GM21447 (cell line): ENCODE measurements around the gene METRN.
"Not testable (repeated sequence)": the region's sequence is repeated elsewhere in the genome, so short reads cannot be mapped to it uniquely, and the experiment has no call there.

Experiments used
- ATAC-seq: cut with Tn5 transposase; IDR thresholded peaks from one replicate; pipeline ENCODE4 v1.9.1; 2021; ENCODE audit not compliant: unreplicated experiment

The METRN gene

GRCh38 chr16:708959-709358, 6.0 kb upstream of the METRN start:
- ATAC-seq: no peak

DNA sequence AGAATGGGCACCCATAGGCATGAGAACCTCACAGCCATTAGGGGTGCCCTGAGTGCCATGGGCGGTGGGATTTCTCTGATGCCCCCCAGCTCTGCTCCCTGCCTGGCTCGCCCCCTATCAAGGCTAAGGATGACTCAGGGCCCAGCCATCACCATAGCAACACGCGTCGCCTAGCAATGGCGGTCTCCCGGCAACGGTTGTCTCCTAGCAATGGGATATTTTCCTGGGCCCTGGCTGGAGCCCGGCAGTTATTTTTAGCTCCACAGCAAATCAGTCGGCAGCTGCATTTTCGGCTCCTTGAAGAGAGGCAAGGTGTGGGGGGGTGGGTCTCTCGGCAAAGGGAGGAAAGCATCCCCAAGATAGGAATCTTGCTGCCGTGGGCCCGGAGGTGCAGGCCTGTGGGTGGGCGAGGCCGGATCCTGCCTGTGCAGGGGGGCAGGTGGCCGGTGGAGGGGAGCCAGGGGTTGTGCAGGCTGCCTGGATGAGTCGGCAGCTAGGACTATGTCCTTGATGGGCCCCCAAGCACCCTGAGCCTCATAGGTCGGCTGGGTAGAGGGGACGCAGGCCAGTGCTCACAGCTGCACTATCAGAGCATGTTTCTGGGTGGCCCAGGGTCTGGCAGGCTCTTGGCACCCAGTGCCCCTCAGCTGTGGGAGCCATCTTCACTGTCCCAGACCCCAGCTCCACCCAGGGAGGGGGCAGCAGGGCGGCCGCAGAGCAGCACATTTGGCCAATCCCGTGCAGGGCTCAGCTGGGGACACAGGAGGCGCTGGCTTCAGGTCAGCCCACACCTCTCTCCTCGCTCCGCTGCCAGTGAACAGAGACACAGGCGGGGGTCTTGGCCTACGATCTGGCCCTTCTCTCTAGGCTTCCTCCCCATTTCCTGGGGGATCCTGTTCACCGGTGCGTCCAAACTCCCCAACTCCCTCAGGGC, 5.1 kb upstream of the METRN start:
- ATAC-seq: no peak

DNA sequence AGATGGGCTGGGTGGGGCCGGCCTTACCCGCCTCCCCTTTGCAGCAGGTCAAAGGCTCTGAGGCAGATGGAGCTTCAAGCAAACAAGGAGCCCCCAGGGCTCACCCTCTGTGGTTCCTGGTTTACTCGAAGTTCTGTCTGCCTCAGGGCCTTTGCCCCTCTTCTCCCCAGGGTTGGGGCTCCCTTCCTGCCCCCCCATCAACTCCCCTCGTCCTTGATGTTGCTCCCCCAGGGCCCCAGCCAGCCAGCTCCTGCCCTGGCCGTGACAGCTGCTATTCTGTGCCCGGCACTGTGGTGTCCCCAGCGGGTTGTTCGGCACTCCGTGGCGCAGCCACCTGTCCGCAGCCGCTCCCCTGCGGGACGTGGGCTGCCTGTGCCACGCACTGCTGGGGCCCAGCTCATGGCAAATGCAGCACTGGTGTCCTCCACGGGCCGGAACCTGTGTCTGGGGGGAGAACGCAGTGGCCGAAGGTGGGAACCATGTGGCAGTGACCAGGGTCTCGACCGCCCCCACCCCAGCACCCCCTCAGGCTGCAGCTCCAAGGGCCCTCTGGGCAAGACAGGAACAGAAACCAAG, 4.3 kb upstream of the METRN start:
- no peak for ATAC-seq

DNA sequence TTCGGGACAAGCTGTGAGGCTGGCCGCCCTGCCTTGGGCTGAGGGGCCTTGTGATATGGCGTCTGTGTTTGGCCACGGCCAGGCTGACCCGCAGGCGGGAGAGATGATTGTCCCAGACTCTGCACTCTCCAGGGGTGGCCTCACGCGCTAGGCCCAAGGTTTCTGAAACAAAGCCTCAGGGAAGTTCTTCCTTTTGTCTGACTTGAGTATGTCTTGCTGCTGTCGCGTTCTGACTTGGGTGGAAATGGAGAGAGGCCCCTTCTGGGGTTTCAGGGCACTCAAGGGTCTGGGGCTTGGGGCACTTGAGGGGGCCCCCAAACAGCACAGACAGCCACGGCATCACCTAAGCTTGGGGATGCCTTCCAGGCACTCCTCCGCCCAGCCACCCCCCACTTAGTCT, 3.8 kb upstream of the METRN start:
- no peak for ATAC-seq

DNA sequence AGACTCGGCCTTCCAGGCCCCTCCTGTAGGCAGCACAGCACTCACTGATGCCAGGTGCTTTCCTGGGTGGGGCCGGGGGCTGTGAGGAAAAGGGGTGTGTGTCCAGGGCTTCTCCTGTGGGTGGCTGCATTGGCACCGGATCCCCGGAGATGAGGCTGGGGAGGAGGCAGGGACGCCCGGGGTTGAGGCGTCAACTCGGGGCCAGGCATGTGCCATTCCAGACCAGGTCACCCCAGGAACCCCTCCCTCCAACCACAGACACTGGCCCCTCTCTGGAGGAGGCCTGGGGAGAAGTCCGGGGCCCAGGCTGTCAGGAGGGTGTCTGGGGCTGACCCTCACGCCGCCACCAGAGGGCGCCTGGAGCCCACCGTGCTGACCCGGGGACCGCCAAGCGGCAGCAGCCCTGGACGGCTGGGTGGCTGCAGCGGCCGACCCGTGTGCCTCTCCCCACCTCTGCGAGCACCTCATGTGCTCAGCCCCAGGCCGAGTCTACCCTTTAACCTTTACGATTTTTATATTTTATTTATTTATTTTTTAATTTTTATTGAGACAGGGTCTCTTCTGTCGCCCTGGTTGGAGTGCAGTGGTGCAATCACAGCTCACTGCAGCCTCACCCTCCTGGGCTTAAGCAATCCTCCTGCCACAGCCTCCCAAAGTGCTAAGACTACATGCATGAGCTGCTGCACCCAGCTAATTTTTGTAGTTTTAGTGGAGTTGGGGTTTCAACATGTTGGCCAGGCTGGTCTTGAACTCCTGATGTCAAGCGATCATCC, 3.2 kb upstream of the METRN start:
- ATAC-seq: no peak

DNA sequence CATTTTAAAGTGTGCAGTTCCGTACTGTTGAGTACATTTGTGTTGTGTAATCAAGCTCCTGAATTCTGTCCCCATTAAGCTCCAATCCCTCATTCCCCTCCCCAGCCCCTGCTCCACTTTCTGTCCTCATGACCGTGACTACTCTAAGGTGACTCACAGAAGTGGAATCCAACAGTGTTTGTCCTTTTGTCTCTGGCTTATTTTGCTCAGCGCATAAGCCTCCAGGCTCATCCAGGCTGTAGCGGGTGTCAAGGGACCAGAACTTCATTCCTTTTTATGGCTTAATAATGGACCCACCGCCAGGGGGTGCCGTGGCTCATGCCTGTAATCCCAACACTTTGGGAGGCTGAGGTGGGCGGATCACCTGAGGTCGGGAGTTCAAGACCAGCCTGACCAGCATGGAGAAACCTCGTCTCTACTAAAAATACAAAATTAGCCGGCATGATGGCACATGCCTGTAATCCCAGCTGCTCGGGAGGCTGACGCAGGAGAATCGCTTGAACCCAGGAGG, 2.1 kb upstream of the METRN start:
- ATAC-seq: not testable (repeated sequence)

GRCh38 chr16:714079-714478, 839 bp upstream of the METRN start:
- no peak for ATAC-seq

GRCh38 chr16:715477-716199, 720 bp downstream of the METRN start:
- no peak for ATAC-seq

DNA sequence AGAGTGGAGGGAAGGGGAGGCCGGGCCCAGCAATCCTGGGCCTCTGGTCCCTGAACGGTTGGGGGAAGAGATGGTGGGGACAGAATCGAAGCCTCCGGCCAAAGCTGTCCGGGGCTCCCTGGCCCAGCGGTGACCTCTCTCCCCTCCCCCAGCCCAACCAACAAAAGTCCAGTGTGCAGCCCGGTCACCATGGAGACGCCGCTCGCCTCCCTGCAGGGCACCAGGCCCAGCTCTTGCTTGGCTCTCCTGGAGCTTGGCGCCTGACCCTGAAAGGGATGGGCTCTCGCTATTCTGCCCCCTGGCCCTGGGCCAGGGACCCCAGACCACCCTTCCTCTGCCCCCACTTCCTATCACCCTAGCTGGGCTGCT, 1.3 kb downstream of the METRN start:
- no peak for ATAC-seq

DNA sequence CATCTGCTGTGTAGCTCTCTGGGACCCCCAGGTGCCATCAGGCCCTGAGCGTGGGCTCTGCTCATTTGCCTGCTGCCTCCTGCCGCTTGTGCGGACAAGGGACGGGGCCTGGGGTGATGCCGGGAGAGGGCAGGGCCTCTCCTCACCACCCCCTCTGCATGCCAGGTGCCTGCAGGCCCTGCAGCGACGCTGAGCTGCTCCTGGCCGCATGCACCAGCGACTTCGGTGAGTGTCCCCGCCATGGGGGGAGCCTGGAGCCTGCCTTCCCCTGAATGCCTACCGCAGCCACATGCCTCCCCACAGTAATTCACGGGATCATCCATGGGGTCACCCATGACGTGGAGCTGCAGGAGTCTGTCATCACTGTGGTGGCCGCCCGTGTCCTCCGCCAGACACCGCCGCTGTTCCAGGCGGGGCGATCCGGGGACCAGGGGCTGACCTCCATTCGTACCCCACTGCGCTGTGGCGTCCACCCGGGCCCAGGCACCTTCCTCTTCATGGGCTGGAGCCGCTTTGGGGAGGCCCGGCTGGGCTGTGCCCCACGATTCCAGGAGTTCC, 1.9 kb downstream of the METRN start:
- ATAC-seq: no peak

GRCh38 chr16:717450-718245, 2.7 kb downstream of the METRN start:
- ATAC-seq: no peak

DNA sequence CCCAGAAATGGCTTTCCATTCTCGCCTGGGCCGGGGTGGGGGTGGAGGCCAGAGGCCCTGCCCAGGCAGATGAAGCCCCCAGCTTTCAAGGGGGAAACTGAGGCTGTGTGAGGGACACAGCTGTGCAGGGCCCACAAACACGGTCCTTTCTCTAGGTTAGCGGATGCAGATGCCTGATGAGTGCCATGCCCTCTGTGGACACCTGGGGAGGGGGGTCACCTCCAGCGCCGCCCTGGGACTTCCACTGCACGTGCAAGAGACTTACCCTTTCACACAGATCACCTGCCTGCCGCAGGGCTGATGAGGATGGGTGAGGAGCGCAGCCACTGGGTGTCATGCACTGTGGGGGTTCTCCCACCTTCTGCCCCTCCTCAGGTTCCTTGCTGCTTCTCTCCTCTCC, 3.5 kb downstream of the METRN start:
- no peak for ATAC-seq

- no peak for ATAC-seq
These were observed 4.0 kb downstream of the METRN start for GRCh38 chr16:718922-719321.

- no peak for ATAC-seq
These were observed 5.0 kb downstream of the METRN start for GRCh38 chr16:719815-720446.

DNA sequence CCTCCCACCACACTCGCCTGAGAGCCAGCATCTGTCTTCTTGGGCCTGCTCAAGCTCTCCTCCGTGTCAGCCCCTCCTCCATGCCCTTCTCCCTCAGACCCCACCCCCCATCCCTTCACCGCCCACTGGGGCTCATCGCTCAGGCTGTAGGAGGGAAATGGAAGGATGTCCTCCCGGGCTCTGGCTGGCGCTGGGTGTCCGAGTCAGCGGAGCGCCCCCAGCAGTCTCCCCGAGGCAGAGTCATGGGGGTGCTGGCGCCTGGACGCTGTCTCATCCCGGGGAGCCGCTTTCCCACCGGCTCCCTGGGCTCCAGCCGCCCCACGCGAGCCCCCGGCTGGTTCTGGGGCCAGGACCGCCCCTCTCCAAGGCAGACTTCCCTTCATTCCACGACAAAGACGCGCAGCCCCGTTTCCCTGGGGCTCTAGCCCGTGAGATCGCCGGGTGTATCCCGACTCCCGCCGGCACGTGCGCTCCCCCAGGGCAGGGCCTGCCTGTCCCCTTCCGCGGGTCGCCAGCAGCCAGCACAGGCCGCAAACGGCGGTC, 5.6 kb downstream of the METRN start:
- ATAC-seq: peak; percentile 29

DNA sequence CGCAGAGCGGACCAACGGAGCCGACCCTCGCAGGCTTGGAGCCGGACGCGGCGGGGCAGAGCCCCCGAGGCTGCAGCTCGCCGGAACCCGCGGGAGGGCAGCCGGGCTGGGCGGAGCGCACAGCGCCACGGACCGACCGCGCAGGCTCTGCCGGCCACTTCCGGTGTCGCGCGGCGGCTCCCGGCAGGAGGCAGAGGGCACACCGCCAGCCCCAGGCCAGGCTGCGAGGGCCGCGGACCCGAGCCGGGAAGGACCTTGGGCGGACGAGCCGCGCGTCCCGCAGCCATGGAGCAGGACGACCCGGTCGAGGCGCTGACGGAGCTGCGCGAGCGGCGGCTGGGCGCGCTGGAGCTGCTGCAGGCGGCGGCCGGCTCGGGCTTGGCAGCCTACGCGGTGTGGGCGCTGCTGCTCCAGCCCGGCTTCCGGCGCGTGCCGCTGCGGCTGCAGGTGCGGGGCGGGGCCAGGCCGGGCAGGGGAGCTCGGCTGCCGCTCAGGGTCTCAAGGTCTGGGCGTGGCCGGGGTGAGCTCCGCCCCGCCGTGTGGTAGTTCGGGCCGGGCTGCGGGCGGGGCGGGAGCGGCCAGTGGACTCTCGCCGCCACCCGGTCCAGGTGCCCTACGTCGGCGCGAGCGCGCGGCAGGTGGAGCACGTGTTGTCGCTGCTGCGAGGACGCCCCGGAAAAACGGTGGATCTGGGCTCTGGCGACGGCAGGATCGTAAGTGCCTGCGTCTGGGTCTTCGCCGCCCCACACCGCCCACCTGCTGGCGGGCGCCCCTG, 6.3 kb downstream of the METRN start, which contains the start of gene ANTKMT:
Gene ANTKMT (plus strand): TSS at position 157 of the 775 bp plus-strand sequence. CDS start 129 bp downstream, at position 286.
- ATAC-seq: peak; percentile 56

GRCh38 chr16:721765-722540, 7.0 kb downstream of the METRN start:
- ATAC-seq: no peak
